Keratinocyte (primary cell): Measurements from ENCODE around the gene JAKMIP2. TPM values are rescaled to one million over a fixed set of nuclear protein-coding genes. Genes with fewer than 3 reads are reported as not detected.

Experiments
- DNase-seq: peaks from one replicate; pipeline ENCODE4 v3.0.0-alpha.2; 2011; ENCODE audit warnings: low read depth, missing footprints, low spot score
- FAIRE-seq: peaks from 2 replicates; lab custom pipeline; 2011; peaks lifted over from hg19 to GRCh38; lab: Jason Lieb, UNC
- H2AFZ ChIP-seq: 2 replicates; pipeline ENCODE4 v1.6.0; 2012; ENCODE audit warnings: low read length, control low read depth, inconsistent platforms; ENCODE audit not compliant: control insufficient read depth
- H3K27ac ChIP-seq: 2 replicates; pipeline ENCODE4 v1.5.1; 2011; ENCODE audit warnings: low read length; ENCODE audit not compliant: control insufficient read depth, insufficient read depth
- H3K27me3 ChIP-seq: 3 replicates; pipeline ENCODE4 v1.6.0; 2011; ENCODE audit warnings: low read length; ENCODE audit not compliant: control insufficient read depth, insufficient read depth; ENCODE audit errors: extremely low read depth
- H3K36me3 ChIP-seq, 2 experiments: 2 replicates in 1 of 2; 3 replicates in 1 of 2; pipeline ENCODE4 v1.5.1; 2011; ENCODE audit warnings: low read length in 2 of 2, mild to moderate bottlenecking in 1 of 2; ENCODE audit not compliant: control insufficient read depth in 2 of 2, insufficient read depth in 2 of 2; ENCODE audit errors: extremely low read depth in 1 of 2
- H3K4me1 ChIP-seq: 3 replicates; pipeline ENCODE4 v1.5.1; 2011; ENCODE audit warnings: low read length; ENCODE audit not compliant: control insufficient read depth, insufficient read depth; ENCODE audit errors: extremely low read depth
- H3K4me2 ChIP-seq: 3 replicates; pipeline ENCODE4 v1.6.0; 2011; ENCODE audit warnings: low read depth, low read length; ENCODE audit not compliant: control insufficient read depth, insufficient read depth; ENCODE audit errors: extremely low read depth
- H3K4me3 ChIP-seq, 3 experiments: fragments of 200-600 bp in 1 of 3; sonication (generic) in 1 of 3; 2 replicates in 2 of 3; 3 replicates in 1 of 3; pipeline ENCODE4 v1.5.1; 2011 to 2016; ENCODE audit warnings: low read length in 3 of 3, mild to moderate bottlenecking in 3 of 3, control low read depth in 2 of 3, inconsistent platforms in 1 of 3, low read depth in 1 of 3, mixed read lengths in 1 of 3, mixed run types in 1 of 3, moderate library complexity in 1 of 3; ENCODE audit not compliant: control insufficient read depth in 2 of 3, insufficient read depth in 2 of 3; ENCODE audit errors: extremely low read depth in 1 of 3
- H3K79me2 ChIP-seq: 2 replicates; pipeline ENCODE4 v1.6.0; 2012; ENCODE audit warnings: low read length; ENCODE audit not compliant: control insufficient read depth, insufficient read depth
- H3K9ac ChIP-seq: 3 replicates; pipeline ENCODE4 v1.6.0; 2011; ENCODE audit warnings: low read length; ENCODE audit not compliant: control insufficient read depth, insufficient read depth; ENCODE audit errors: extremely low read depth
- H3K9me1 ChIP-seq: 3 replicates; pipeline ENCODE4 v1.6.0; 2011; ENCODE audit warnings: low read length; ENCODE audit not compliant: control insufficient read depth, insufficient read depth; ENCODE audit errors: extremely low read depth
- H3K9me3 ChIP-seq: 2 replicates; pipeline ENCODE4 v1.5.1; 2012; ENCODE audit warnings: low read depth, low read length; ENCODE audit not compliant: control insufficient read depth
- H4K20me1 ChIP-seq: 3 replicates; pipeline ENCODE4 v1.6.0; 2011; ENCODE audit warnings: low read length; ENCODE audit not compliant: control insufficient read depth, insufficient read depth; ENCODE audit errors: extremely low read depth
- EZH2 ChIP-seq: IDR thresholded peaks from one replicate; pipeline ENCODE4 v1.6.1; 2012; ENCODE audit warnings: inconsistent platforms, mild to moderate bottlenecking, low read length, moderate library complexity
- dilution Hi-C: fragments of 300-500 bp; cut with MboI; formaldehyde crosslinking; loops from one replicate; pipeline ENCODE4 v1.7.0; 2020; ENCODE audit warnings: low sequenced_read_pairs; ENCODE audit not compliant: extremely low pct_ligation_motif_present
- polyA plus RNA-seq, 5 experiments: library from polyadenylated mRNA; depleted of rRNA in 3 of 5; stranded (reverse) in 3 of 5; stranded (forward) in 1 of 5; unstranded in 1 of 5; fragments of >200 nt; gene quantifications; 1 replicate in 1 of 5; 2 replicates in 3 of 5; 3 replicates in 1 of 5; pipeline versions ENCODE4 v1.2.1 to v1.2.3, GENCODE V29; 2011 to 2012; ENCODE audit warnings: missing spikeins in 2 of 5, low read depth in 1 of 5, low replicate concordance in 1 of 5
- TF ChIP-seq, protein P1 (sequence below), 3 experiments: IDR thresholded peaks in 1 of 3; conservative IDR thresholded peaks in 1 of 3; optimal IDR thresholded peaks in 1 of 3; 2 replicates in 2 of 3; 3 replicates in 1 of 3; pipeline versions ENCODE3 to v1.5.1; 2011; ENCODE audit warnings: low read length in 3 of 3, mild to moderate bottlenecking in 3 of 3, moderate library complexity in 2 of 3, control low read depth in 1 of 3, inconsistent platforms in 1 of 3; ENCODE audit not compliant: insufficient read depth in 2 of 3; ENCODE audit errors: extremely low read depth in 1 of 3

JAKMIP2 gene
- polyA plus RNA-seq, 1 donor (not counting 4 experiments of a cell fraction or from before 2014, with no cell fraction given), result not detected

DNA sequence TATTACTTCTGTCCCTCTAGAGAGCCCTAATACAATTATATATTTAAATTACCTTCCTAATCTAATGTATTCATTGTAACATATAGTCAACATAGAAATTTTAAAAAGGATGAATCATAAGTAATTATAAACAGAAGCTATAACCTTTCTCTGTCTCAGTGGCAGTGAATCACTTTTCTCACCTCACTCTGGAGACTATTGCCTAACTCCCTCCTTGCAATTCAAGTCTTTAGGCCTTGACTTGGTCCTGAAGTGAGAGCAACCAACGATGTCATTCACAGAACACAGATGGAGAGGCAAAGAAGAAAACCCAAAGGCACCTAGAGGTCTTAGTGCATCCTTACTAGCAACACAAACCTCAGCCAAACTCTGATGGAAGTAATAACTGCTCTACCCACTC is 139.4 kb downstream of the JAKMIP2 start:
- FAIRE-seq (no peak), DNase-seq (no peak)

DNA sequence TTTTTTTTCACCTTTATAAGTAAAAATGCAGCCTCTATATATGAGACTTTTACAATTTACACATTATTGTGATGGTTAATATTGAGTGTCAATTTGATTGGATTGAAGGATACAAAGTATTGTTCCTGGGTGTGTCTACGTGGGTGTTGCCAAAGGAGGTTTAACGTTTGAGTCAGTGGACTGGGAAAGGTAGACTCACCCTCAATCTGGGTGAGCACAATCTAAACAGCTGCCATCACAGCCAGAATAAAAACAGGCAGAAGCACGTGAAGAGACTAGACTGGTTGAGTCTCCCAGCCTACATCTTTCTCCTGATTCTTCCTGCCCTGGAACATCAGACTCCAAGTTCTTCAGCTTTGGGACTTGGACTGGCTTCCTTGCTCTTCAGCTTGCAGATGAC is 139.9 kb downstream of the JAKMIP2 start:
- dilution Hi-C loops, result no loop called here
- no peaks in the 10 kb centered on the region for H3K9me1 ChIP-seq
- no peaks in the 10 kb centered on the region for H4K20me1 ChIP-seq
- no peak overlapping the region for H3K4me3 ChIP-seq
- no peaks in the 10 kb centered on the region for H3K4me1 ChIP-seq
- no peaks in the 10 kb centered on the region for H3K79me2 ChIP-seq
- FAIRE-seq (no peak), DNase-seq (no peak)
- H3K9ac ChIP-seq, result no peak overlapping the region
- H3K27me3 ChIP-seq, result no peaks in the 10 kb centered on the region
- H3K27ac ChIP-seq, result no peak overlapping the region
- TF ChIP-seq EZH2, result no peak
- TF ChIP-seq, protein P1, sequence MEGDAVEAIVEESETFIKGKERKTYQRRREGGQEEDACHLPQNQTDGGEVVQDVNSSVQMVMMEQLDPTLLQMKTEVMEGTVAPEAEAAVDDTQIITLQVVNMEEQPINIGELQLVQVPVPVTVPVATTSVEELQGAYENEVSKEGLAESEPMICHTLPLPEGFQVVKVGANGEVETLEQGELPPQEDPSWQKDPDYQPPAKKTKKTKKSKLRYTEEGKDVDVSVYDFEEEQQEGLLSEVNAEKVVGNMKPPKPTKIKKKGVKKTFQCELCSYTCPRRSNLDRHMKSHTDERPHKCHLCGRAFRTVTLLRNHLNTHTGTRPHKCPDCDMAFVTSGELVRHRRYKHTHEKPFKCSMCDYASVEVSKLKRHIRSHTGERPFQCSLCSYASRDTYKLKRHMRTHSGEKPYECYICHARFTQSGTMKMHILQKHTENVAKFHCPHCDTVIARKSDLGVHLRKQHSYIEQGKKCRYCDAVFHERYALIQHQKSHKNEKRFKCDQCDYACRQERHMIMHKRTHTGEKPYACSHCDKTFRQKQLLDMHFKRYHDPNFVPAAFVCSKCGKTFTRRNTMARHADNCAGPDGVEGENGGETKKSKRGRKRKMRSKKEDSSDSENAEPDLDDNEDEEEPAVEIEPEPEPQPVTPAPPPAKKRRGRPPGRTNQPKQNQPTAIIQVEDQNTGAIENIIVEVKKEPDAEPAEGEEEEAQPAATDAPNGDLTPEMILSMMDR (optimal IDR thresholded peaks at IDR 0.05 in 1 of 3, IDR thresholded peaks at IDR 0.05 in 1 of 3, conservative IDR thresholded peaks at IDR 0.05 in 1 of 3; ENCODE audit: extremely low read depth in 1 of 3, insufficient read depth in 2 of 3, low read length in 3 of 3), result no peak
- no peaks in the 10 kb centered on the region for H3K36me3 ChIP-seq
- no peak overlapping the region for H2AFZ ChIP-seq
- no peak overlapping the region for H3K4me2 ChIP-seq
- no peaks in the 10 kb centered on the region for H3K9me3 ChIP-seq

More for the DNA sequence above, 139.4 kb downstream of the JAKMIP2 start:
- Histone ChIP-seq H4K20me1 (no peaks in the 10 kb centered on the region), H3K9me1 (no peaks in the 10 kb centered on the region), H3K27me3 (no peaks in the 10 kb centered on the region), H2AFZ (no peak overlapping the region), H3K4me2 (no peak overlapping the region), H3K9me3 (no peaks in the 10 kb centered on the region), H3K79me2 (no peaks in the 10 kb centered on the region), H3K4me1 (no peaks in the 10 kb centered on the region), H3K27ac (no peak overlapping the region), H3K36me3 (no peaks in the 10 kb centered on the region), H3K4me3 (no peak overlapping the region), H3K9ac (no peak overlapping the region)
- dilution Hi-C loops, result no loop called here
- TF ChIP-seq EZH2, result no peak
- TF ChIP-seq, protein P1 (optimal IDR thresholded peaks at IDR 0.05 in 1 of 3, IDR thresholded peaks at IDR 0.05 in 1 of 3, conservative IDR thresholded peaks at IDR 0.05 in 1 of 3; ENCODE audit: extremely low read depth in 1 of 3, insufficient read depth in 2 of 3, low read length in 3 of 3), result no peak
